A673 (cell line): ENCODE measurements around the gene MRPL38. TPM values are rescaled to one million over a fixed set of nuclear protein-coding genes. Genes with fewer than 3 reads are reported as not detected.

ENCODE experiments used
- BruUV-seq: library from RNA; stranded (reverse); fragments of 400-500 nt; replicated peaks from 2 replicates; lab custom pipeline; 2021; lab: Mats Ljungman, UMichigan
- CTCF ChIA-PET: fragments of 300-600 bp; sonication (Branson Sonifier 250); formaldehyde crosslinking; loops from one replicate; lab custom pipeline; 2022; ENCODE audit warnings: antibody characterized with exemption; lab: Charles Lee
- POLR2A ChIA-PET: fragments of 300-600 bp; sonication (Branson Sonifier 250); formaldehyde crosslinking; loops from one replicate; lab custom pipeline; 2022; ENCODE audit warnings: antibody characterized with exemption; ENCODE audit not compliant: low non-redundant PET; lab: Charles Lee
- DNase-seq: peaks from one replicate; pipeline ENCODE4 v3.0.0-alpha.2; 2015; ENCODE audit warnings: low spot score
- H3K27ac ChIP-seq: fragments of 200-600 bp; sonication (generic); 2 replicates; pipeline ENCODE4 v1.5.1; 2016; ENCODE audit warnings: mixed run types, low read depth, mild to moderate bottlenecking, mixed read lengths, antibody characterized with exemption, low read length; ENCODE audit not compliant: poor library complexity, severe bottlenecking
- H3K27me3 ChIP-seq: fragments of 200-600 bp; sonication (generic); replicated peaks from 2 replicates; pipeline ENCODE4 v1.6.1; 2017; ENCODE audit warnings: mixed run types, low read depth, mild to moderate bottlenecking, mixed read lengths, antibody characterized with exemption, low read length; ENCODE audit not compliant: insufficient read depth, poor library complexity
- H3K36me3 ChIP-seq: fragments of 200-600 bp; sonication (generic); 2 replicates; pipeline ENCODE4 v1.6.1; 2016; ENCODE audit warnings: mixed run types, mild to moderate bottlenecking, mixed read lengths, antibody characterized with exemption, low read length; ENCODE audit not compliant: insufficient read depth, poor library complexity, severe bottlenecking
- H3K4me1 ChIP-seq: fragments of 200-600 bp; sonication (generic); 2 replicates; pipeline ENCODE4 v1.6.1; 2017; ENCODE audit warnings: mixed run types, mild to moderate bottlenecking, mixed read lengths, antibody characterized with exemption, low read length; ENCODE audit not compliant: insufficient read depth, poor library complexity, severe bottlenecking
- H3K4me3 ChIP-seq: fragments of 200-600 bp; sonication (generic); 2 replicates; pipeline ENCODE4 v1.5.1; 2016; ENCODE audit warnings: low read depth, mixed run types, mild to moderate bottlenecking, mixed read lengths, low read length; ENCODE audit not compliant: poor library complexity, severe bottlenecking
- H3K9me3 ChIP-seq: fragments of 200-600 bp; sonication (generic); 2 replicates; pipeline ENCODE4 v1.6.1; 2016; ENCODE audit warnings: mixed run types, low read depth, mild to moderate bottlenecking, mixed read lengths, antibody characterized with exemption, low read length; ENCODE audit not compliant: poor library complexity, severe bottlenecking
- CTCF ChIP-seq: fragments of 300-800, 200-600 bp; sonication (generic); conservative IDR thresholded peaks from 2 replicates; pipeline ENCODE4 v1.5.1; 2017; ENCODE audit warnings: low read depth, mild to moderate bottlenecking, antibody characterized with exemption, low read length, moderate library complexity, mixed read lengths
- EZH2 ChIP-seq: fragments of 200-600 bp; sonication (generic); IDR thresholded peaks from 2 replicates; pipeline ENCODE4 v1.6.1; 2017; ENCODE audit warnings: borderline replicate concordance, low read depth, mild to moderate bottlenecking, mixed read lengths, antibody characterized with exemption, low read length; ENCODE audit not compliant: poor library complexity, severe bottlenecking
- intact Hi-C: fragments of 100-400 bp; cut with micrococcal nuclease; formaldehyde crosslinking; loops from one replicate; pipeline ENCODE4 v1.10.0; 2022; ENCODE audit not compliant: unreplicated experiment
- total RNA-seq: library from RNA; stranded (reverse); gene quantifications from 2 replicates; pipeline ENCODE4 v1.2.3, GENCODE V29; 2021

MRPL38 gene
- total RNA-seq, 1 experiment from 2014 or later = 167 TPM

DNA sequence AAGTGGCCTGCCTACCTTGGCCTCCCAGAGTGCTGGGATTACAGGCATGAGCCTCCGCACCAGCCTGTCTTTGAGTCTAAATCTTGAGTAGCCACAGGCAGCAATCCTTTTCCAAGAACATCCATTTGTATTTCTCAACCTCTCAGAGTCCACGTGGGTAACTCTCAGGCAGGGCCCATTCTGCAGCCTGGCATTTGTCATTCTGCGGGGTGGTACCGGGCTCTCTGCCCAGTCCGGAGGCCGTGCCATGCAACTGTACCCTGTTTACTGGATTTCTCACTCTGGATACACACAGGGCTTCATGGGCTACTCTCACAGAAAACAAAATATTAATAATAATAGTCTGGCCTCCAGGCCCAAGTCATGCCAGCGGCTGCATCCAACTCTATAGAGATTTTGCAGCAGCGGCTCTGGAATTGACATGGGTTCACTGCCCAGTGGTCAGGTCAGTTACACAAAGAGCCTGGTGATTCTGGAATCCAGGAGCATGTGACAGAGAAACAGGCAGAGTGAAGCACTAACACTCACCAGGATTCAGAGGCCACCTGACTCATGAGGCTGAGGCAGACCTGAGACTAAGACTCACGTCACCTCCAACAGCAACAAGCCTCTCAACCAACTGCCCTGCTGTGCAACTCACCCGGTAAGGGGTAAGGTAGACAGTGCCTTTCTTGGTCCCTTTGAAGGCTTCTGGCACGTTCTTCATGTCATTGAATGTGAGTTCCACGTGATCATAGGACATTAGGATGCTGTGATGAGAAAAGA is 53.6 kb downstream of the MRPL38 start:
- CTCF ChIA-PET = no interaction called here

DNA sequence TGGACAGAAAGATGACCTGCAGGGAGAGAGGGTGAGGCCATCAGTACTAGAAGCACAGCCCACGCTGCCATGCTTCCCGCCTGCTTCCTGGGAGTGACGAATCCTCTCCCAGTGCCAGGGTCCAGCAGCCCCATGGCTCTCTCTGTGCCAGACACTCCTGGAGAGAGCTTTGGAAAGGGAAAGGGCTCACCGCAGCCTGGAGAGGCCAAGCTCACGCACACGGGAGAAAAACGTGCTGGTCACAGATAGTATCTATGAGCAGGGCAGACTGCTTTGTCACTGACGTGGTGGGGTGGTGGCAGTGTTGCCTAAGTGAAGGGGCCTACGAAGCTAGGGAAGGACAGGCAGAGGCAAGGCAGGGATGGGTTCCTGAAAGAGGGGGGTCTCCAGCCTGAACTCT is 55.0 kb downstream of the MRPL38 start:
- intact Hi-C loops = no loop called here
- no peak overlapping the region for H3K4me3 ChIP-seq
- TF ChIP-seq EZH2 = no peak
- TF ChIP-seq CTCF = no peak
- no peak for DNase-seq
- H3K9me3 ChIP-seq = no peaks in the 10 kb centered on the region
- ChIA-PET CTCF (no interaction called here), POLR2A (no interaction called here)
- peaks cover 7% of the 10 kb centered on the region for H3K4me1 ChIP-seq
- H3K27ac ChIP-seq = no peak overlapping the region
- no TSS peak for BruUV-seq
- peaks cover 44% of the 10 kb centered on the region for H3K36me3 ChIP-seq
- H3K27me3 ChIP-seq = no peaks in the 10 kb centered on the region

More for the DNA sequence above, 53.6 kb downstream of the MRPL38 start:
- Histone ChIP-seq H3K9me3 (no peaks in the 10 kb centered on the region), H3K27me3 (no peaks in the 10 kb centered on the region), H3K4me3 (no peak overlapping the region), H3K27ac (no peak overlapping the region), H3K4me1 (peaks cover 7% of the 10 kb centered on the region), H3K36me3 (peaks cover 44% of the 10 kb centered on the region)
- intact Hi-C loops = no loop called here
- POLR2A ChIA-PET = no interaction called here
- no peak for TF ChIP-seq EZH2
- no peak for TF ChIP-seq CTCF
- no peak for DNase-seq
- BruUV-seq = no TSS peak

DNA sequence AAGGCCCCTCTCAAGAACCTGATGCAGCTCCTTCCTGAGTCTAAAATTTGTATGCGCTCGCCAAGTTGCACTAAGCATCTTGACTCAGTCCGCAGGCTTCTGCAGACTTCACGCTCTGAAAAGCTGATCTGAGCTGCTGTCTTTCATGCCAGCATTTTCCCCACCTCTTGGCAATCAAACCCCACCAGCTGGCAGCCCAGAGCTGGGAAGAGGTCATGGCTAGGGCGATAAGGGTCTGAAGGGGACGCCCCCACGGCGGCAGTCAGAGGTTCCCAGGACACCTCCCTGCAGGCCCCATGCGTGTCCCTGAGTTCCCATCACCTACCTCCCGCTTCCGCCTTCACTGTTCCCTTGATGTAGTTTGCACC is 55.4 kb downstream of the MRPL38 start:
- intact Hi-C loops = no loop called here
- Histone ChIP-seq H3K27me3 (no peaks in the 10 kb centered on the region), H3K4me3 (no peak overlapping the region), H3K27ac (no peak overlapping the region), H3K9me3 (no peaks in the 10 kb centered on the region), H3K36me3 (peaks cover 44% of the 10 kb centered on the region), H3K4me1 (peaks cover 4% of the 10 kb centered on the region)
- ChIA-PET POLR2A (no interaction called here), CTCF (no interaction called here)
- BruUV-seq = no TSS peak
- TF ChIP-seq EZH2 (no peak), CTCF (no peak)
- no peak for DNase-seq

Other genes with a start within 250 kb of the MRPL38 start
- gene RECQL5, start 237.7 kb downstream of the MRPL38 start, total RNA-seq = 30.6 and 39.0 TPM in 2 replicates
- gene SAP30BP, start 237.5 kb downstream of the MRPL38 start, total RNA-seq = 98.1 and 114 TPM in 2 replicates
- gene ITGB4, start 183.4 kb downstream of the MRPL38 start, total RNA-seq = 0.95 and 2.4 TPM in 2 replicates
- 18.3 and 29.7 TPM in 2 replicates for gene GALK1, start 139.7 kb downstream of the MRPL38 start, total RNA-seq
- 53.2 and 60.0 TPM in 2 replicates for gene UNK, start 120.1 kb downstream of the MRPL38 start, total RNA-seq
- gene UNC13D, start 60.5 kb downstream of the MRPL38 start, total RNA-seq = 0.37 and 2.2 TPM in 2 replicates
- gene WBP2, start 49.5 kb downstream of the MRPL38 start, total RNA-seq = 70.3 and 87.5 TPM in 2 replicates
- 0.46 and 0.95 TPM in 2 replicates for gene TRIM47, start 26.3 kb downstream of the MRPL38 start, total RNA-seq
- gene TRIM65, start 7.9 kb downstream of the MRPL38 start, total RNA-seq = 46.1 and 47.9 TPM in 2 replicates
- gene FBF1, start 36.2 kb upstream of the MRPL38 start, total RNA-seq = 34.4 and 35.6 TPM in 2 replicates
- gene ACOX1, start 74.3 kb upstream of the MRPL38 start, total RNA-seq = 35.0 and 39.5 TPM in 2 replicates
- gene TEN1, start 74.4 kb upstream of the MRPL38 start, total RNA-seq = 13.3 and 16.2 TPM in 2 replicates
- gene CDK3, start 96.0 kb upstream of the MRPL38 start, total RNA-seq = 8.5 and 10.0 TPM in 2 replicates
- gene EVPL, start 122.4 kb upstream of the MRPL38 start, total RNA-seq = 0.15 and 0.21 TPM in 2 replicates
- gene SRP68, start 167.6 kb upstream of the MRPL38 start, total RNA-seq = 96.4 and 101 TPM in 2 replicates
- gene GALR2, start 169.9 kb upstream of the MRPL38 start, total RNA-seq = not detected in 2 replicates
- not detected in 2 replicates for gene ZACN, start 174.3 kb upstream of the MRPL38 start, total RNA-seq
- 115 and 117 TPM in 2 replicates for gene EXOC7, start 198.9 kb upstream of the MRPL38 start, total RNA-seq
- 0.17 and 0.20 TPM in 2 replicates for gene FOXJ1, start 236.4 kb upstream of the MRPL38 start, total RNA-seq